Measurements from ENCODE around the gene MYO1B. TPM values are rescaled to one million over a fixed set of nuclear protein-coding genes. Genes with fewer than 3 reads are reported as not detected.

MYO1B gene
- total RNA-seq, 1 donor = 246 TPM

- H3K27me3 ChIP-seq (ENCODE audit: insufficient read depth, low read length) = no peaks in the 10 kb centered on the region
- no peak overlapping the region for H3K4me3 ChIP-seq (ENCODE audit: insufficient read depth, low read length)
- no peaks in the 10 kb centered on the region for H4K20me1 ChIP-seq (ENCODE audit: insufficient read depth, low read length)
- H3K4me1 ChIP-seq (ENCODE audit: insufficient read depth, low read length) = no peaks in the 10 kb centered on the region
- DNase-seq (ENCODE audit: insufficient read length, low spot score, missing footprints) = no peak
- no peak overlapping the region for H3K27ac ChIP-seq (ENCODE audit: low read depth, low read length)
- no peak for TF ChIP-seq CTCF (IDR thresholded peaks at IDR 0.05; ENCODE audit: extremely low read depth, low read depth, low read length)
- H3K4me2 ChIP-seq (ENCODE audit: insufficient read depth, low read length) = no peak overlapping the region
- H2AFZ ChIP-seq (ENCODE audit: low read length) = no peak overlapping the region
- H3K36me3 ChIP-seq (ENCODE audit: insufficient read depth, low read length) = peaks cover 45% of the 10 kb centered on the region
- H3K9me3 ChIP-seq (ENCODE audit: low read depth, low read length) = no peaks in the 10 kb centered on the region
- H3K79me2 ChIP-seq (ENCODE audit: insufficient read depth, low read length) = no peaks in the 10 kb centered on the region
Measured at GRCh38 chr2:191427031-191427430, 181.8 kb downstream of the MYO1B start.

- Histone ChIP-seq H3K27ac (ENCODE audit: low read depth, low read length) (no peak overlapping the region), H3K79me2 (ENCODE audit: insufficient read depth, low read length) (no peaks in the 10 kb centered on the region), H3K4me2 (ENCODE audit: insufficient read depth, low read length) (no peak overlapping the region), H3K4me1 (ENCODE audit: insufficient read depth, low read length) (no peaks in the 10 kb centered on the region), H3K9me3 (ENCODE audit: low read depth, low read length) (no peaks in the 10 kb centered on the region), H2AFZ (ENCODE audit: low read length) (no peak overlapping the region), H4K20me1 (ENCODE audit: insufficient read depth, low read length) (no peaks in the 10 kb centered on the region), H3K27me3 (ENCODE audit: insufficient read depth, low read length) (no peaks in the 10 kb centered on the region), H3K36me3 (ENCODE audit: insufficient read depth, low read length) (peaks cover 35% of the 10 kb centered on the region), H3K4me3 (ENCODE audit: insufficient read depth, low read length) (no peak overlapping the region)
- DNase-seq (ENCODE audit: insufficient read length, low spot score, missing footprints) = no peak
- TF ChIP-seq CTCF (IDR thresholded peaks at IDR 0.05; ENCODE audit: extremely low read depth, low read depth, low read length) = no peak
Measured at GRCh38 chr2:191428141-191428540, 182.9 kb downstream of the MYO1B start.

GRCh38 chr2:191430476-191430875, 185.3 kb downstream of the MYO1B start:
- DNase-seq (ENCODE audit: insufficient read length, low spot score, missing footprints) = no peak
- no peak overlapping the region for H3K27ac ChIP-seq (ENCODE audit: low read depth, low read length)
- no peaks in the 10 kb centered on the region for H3K9me3 ChIP-seq (ENCODE audit: low read depth, low read length)
- no peak for TF ChIP-seq CTCF (IDR thresholded peaks at IDR 0.05; ENCODE audit: extremely low read depth, low read depth, low read length)
- no peak overlapping the region for H3K4me2 ChIP-seq (ENCODE audit: insufficient read depth, low read length)
- H3K36me3 ChIP-seq (ENCODE audit: insufficient read depth, low read length) = peaks cover 11% of the 10 kb centered on the region
- no peaks in the 10 kb centered on the region for H3K4me1 ChIP-seq (ENCODE audit: insufficient read depth, low read length)
- H3K27me3 ChIP-seq (ENCODE audit: insufficient read depth, low read length) = no peaks in the 10 kb centered on the region
- H2AFZ ChIP-seq (ENCODE audit: low read length) = no peak overlapping the region
- H3K4me3 ChIP-seq (ENCODE audit: insufficient read depth, low read length) = no peak overlapping the region
- H4K20me1 ChIP-seq (ENCODE audit: insufficient read depth, low read length) = no peaks in the 10 kb centered on the region
- no peaks in the 10 kb centered on the region for H3K79me2 ChIP-seq (ENCODE audit: insufficient read depth, low read length)

- no peaks in the 10 kb centered on the region for H3K9me3 ChIP-seq (ENCODE audit: low read depth, low read length)
- H3K4me1 ChIP-seq (ENCODE audit: insufficient read depth, low read length) = no peaks in the 10 kb centered on the region
- no peak overlapping the region for H3K4me2 ChIP-seq (ENCODE audit: insufficient read depth, low read length)
- no peak overlapping the region for H3K27ac ChIP-seq (ENCODE audit: low read depth, low read length)
- TF ChIP-seq CTCF (IDR thresholded peaks at IDR 0.05; ENCODE audit: extremely low read depth, low read depth, low read length) = no peak
- no peak overlapping the region for H2AFZ ChIP-seq (ENCODE audit: low read length)
- no peak for DNase-seq (ENCODE audit: insufficient read length, low spot score, missing footprints)
- H4K20me1 ChIP-seq (ENCODE audit: insufficient read depth, low read length) = no peaks in the 10 kb centered on the region
- H3K79me2 ChIP-seq (ENCODE audit: insufficient read depth, low read length) = no peaks in the 10 kb centered on the region
- H3K4me3 ChIP-seq (ENCODE audit: insufficient read depth, low read length) = no peak overlapping the region
- H3K27me3 ChIP-seq (ENCODE audit: insufficient read depth, low read length) = no peaks in the 10 kb centered on the region
- no peaks in the 10 kb centered on the region for H3K36me3 ChIP-seq (ENCODE audit: insufficient read depth, low read length)
Measured at GRCh38 chr2:191432121-191432520, 186.9 kb downstream of the MYO1B start.

Measured in osteoblast (primary cell).